ENCODE measurements around the gene CCNL1. TPM values are rescaled to one million over a fixed set of nuclear protein-coding genes. Genes with fewer than 3 reads are reported as not detected.
A peak's percentile ranks its signal among the peaks of the same experiment; 100 is the strongest.
"Not testable (repeated sequence)": the region's sequence is repeated elsewhere in the genome, so short reads cannot be mapped to it uniquely, and the experiment has no call there.

The CCNL1 gene
- total RNA-seq, 1 donor from 2014 or later: 171 TPM

GRCh38 chr3:157107037-157107436 lies 52.9 kb downstream of the CCNL1 start:
- Mint-ChIP-seq H3K27ac (no peak overlapping the region), H3K27me3 (no peaks in the 10 kb centered on the region)

GRCh38 chr3:157104928-157105652 lies 54.9 kb downstream of the CCNL1 start:
- no peak overlapping the region for H3K4me3 Mint-ChIP-seq
- intact Hi-C loops (cut with micrococcal nuclease): no loop called here
- no peak for DNase-seq
- no peaks in the 10 kb centered on the region for H3K27me3 Mint-ChIP-seq
- no peaks in the 10 kb centered on the region for H3K36me3 Mint-ChIP-seq (ENCODE audit: low read depth)
- peaks cover 34% of the 10 kb centered on the region for H3K4me1 Mint-ChIP-seq
- peak overlapping the region; percentile 37 for H3K27ac Mint-ChIP-seq
- H3K9me3 Mint-ChIP-seq: no peaks in the 10 kb centered on the region

More at GRCh38 chr3:157107037-157107436, 52.9 kb downstream of the CCNL1 start:
- no peak overlapping the region for H3K4me3 Mint-ChIP-seq
- H3K4me1 Mint-ChIP-seq: peaks cover 36% of the 10 kb centered on the region
- intact Hi-C loops (cut with micrococcal nuclease): no loop called here
- DNase-seq: no peak
- H3K9me3 Mint-ChIP-seq: no peaks in the 10 kb centered on the region
- H3K36me3 Mint-ChIP-seq (ENCODE audit: low read depth): no peaks in the 10 kb centered on the region

- no peaks in the 10 kb centered on the region for H3K27me3 Mint-ChIP-seq
- peak overlapping the region; percentile 67 for H3K27ac Mint-ChIP-seq
Measured at GRCh38 chr3:157104521-157104920, 55.4 kb downstream of the CCNL1 start.

GRCh38 chr3:157103860-157104259 lies 56.1 kb downstream of the CCNL1 start:
- Mint-ChIP-seq H3K27ac (peak overlapping the region; percentile 89), H3K9me3 (no peaks in the 10 kb centered on the region), H3K27me3 (no peaks in the 10 kb centered on the region), H3K4me3 (peak overlapping the region; percentile 62), H3K4me1 (peaks cover 42% of the 10 kb centered on the region), H3K36me3 (ENCODE audit: low read depth) (no peaks in the 10 kb centered on the region)
- intact Hi-C loops (cut with micrococcal nuclease): loop anchor here (1.0 kb wide), 2 partner anchors 15 to 24 kb away; no protein-coding TSS in a partner anchor
- DNase-seq: no peak

More at GRCh38 chr3:157104521-157104920, 55.4 kb downstream of the CCNL1 start:
- no peaks in the 10 kb centered on the region for H3K36me3 Mint-ChIP-seq (ENCODE audit: low read depth)
- no peak for DNase-seq
- H3K4me1 Mint-ChIP-seq: peaks cover 37% of the 10 kb centered on the region
- no peaks in the 10 kb centered on the region for H3K9me3 Mint-ChIP-seq
- intact Hi-C loops (cut with micrococcal nuclease): no loop called here
- H3K4me3 Mint-ChIP-seq: no peak overlapping the region

- peak; percentile 67 for DNase-seq
- intact Hi-C loops (cut with micrococcal nuclease): loop anchor here (1.0 kb wide), 2 partner anchors 14 to 25 kb away; no protein-coding TSS in a partner anchor
- H3K4me3 Mint-ChIP-seq: peak overlapping the region; percentile 62
- H3K27ac Mint-ChIP-seq: peak overlapping the region; percentile 89
- peaks cover 44% of the 10 kb centered on the region for H3K4me1 Mint-ChIP-seq
- H3K36me3 Mint-ChIP-seq (ENCODE audit: low read depth): no peaks in the 10 kb centered on the region
- no peaks in the 10 kb centered on the region for H3K27me3 Mint-ChIP-seq
- no peaks in the 10 kb centered on the region for H3K9me3 Mint-ChIP-seq
Measured at GRCh38 chr3:157103280-157103679, 56.7 kb downstream of the CCNL1 start.

GRCh38 chr3:157102595-157102994 lies 57.4 kb downstream of the CCNL1 start:
- H3K4me1 Mint-ChIP-seq: peaks cover 46% of the 10 kb centered on the region
- DNase-seq; H3K36me3 Mint-ChIP-seq (ENCODE audit: low read depth); H3K27me3 Mint-ChIP-seq; H3K27ac Mint-ChIP-seq; H3K9me3 Mint-ChIP-seq; intact Hi-C loops (cut with micrococcal nuclease); H3K4me3 Mint-ChIP-seq: not testable (repeated sequence)

GRCh38 chr3:157102098-157102497 lies 57.8 kb downstream of the CCNL1 start:
- Mint-ChIP-seq H3K27ac (no peak overlapping the region), H3K27me3 (no peaks in the 10 kb centered on the region), H3K4me1 (peaks cover 47% of the 10 kb centered on the region), H3K36me3 (ENCODE audit: low read depth) (no peaks in the 10 kb centered on the region), H3K9me3 (no peaks in the 10 kb centered on the region), H3K4me3 (no peak overlapping the region)
- no peak for DNase-seq
- intact Hi-C loops (cut with micrococcal nuclease): no loop called here

GRCh38 chr3:157101486-157101885 lies 58.5 kb downstream of the CCNL1 start:
- Mint-ChIP-seq H3K27ac (no peak overlapping the region), H3K36me3 (ENCODE audit: low read depth) (no peaks in the 10 kb centered on the region), H3K4me1 (peaks cover 46% of the 10 kb centered on the region), H3K4me3 (no peak overlapping the region), H3K27me3 (no peaks in the 10 kb centered on the region), H3K9me3 (no peaks in the 10 kb centered on the region)
- intact Hi-C loops (cut with micrococcal nuclease): no loop called here
- no peak for DNase-seq

GRCh38 chr3:157100608-157101396 lies 59.1 kb downstream of the CCNL1 start:
- no peaks in the 10 kb centered on the region for H3K27me3 Mint-ChIP-seq
- no peaks in the 10 kb centered on the region for H3K9me3 Mint-ChIP-seq
- H3K4me3 Mint-ChIP-seq: no peak overlapping the region
- H3K4me1 Mint-ChIP-seq: peaks cover 43% of the 10 kb centered on the region
- intact Hi-C loops (cut with micrococcal nuclease): no loop called here
- H3K36me3 Mint-ChIP-seq (ENCODE audit: low read depth): no peaks in the 10 kb centered on the region
- H3K27ac Mint-ChIP-seq: no peak overlapping the region
- DNase-seq: no peak

- H3K36me3 Mint-ChIP-seq (ENCODE audit: low read depth): no peaks in the 10 kb centered on the region
- intact Hi-C loops (cut with micrococcal nuclease): no loop called here
- no peaks in the 10 kb centered on the region for H3K9me3 Mint-ChIP-seq
- H3K4me3 Mint-ChIP-seq: no peak overlapping the region
- DNase-seq: no peak
- H3K4me1 Mint-ChIP-seq: peaks cover 39% of the 10 kb centered on the region
- H3K27ac Mint-ChIP-seq: no peak overlapping the region
- no peaks in the 10 kb centered on the region for H3K27me3 Mint-ChIP-seq
Measured at GRCh38 chr3:157100096-157100477, 59.9 kb downstream of the CCNL1 start.

- H3K27ac Mint-ChIP-seq: no peak overlapping the region
- DNase-seq: no peak
- H3K36me3 Mint-ChIP-seq (ENCODE audit: low read depth): no peaks in the 10 kb centered on the region
- intact Hi-C loops (cut with micrococcal nuclease): no loop called here
- H3K4me1 Mint-ChIP-seq: peaks cover 35% of the 10 kb centered on the region
- H3K9me3 Mint-ChIP-seq: no peaks in the 10 kb centered on the region
- no peak overlapping the region for H3K4me3 Mint-ChIP-seq
- H3K27me3 Mint-ChIP-seq: no peaks in the 10 kb centered on the region
Measured at GRCh38 chr3:157099326-157100095, 60.4 kb downstream of the CCNL1 start.

GRCh38 chr3:157098823-157099185 lies 61.1 kb downstream of the CCNL1 start:
- H3K9me3 Mint-ChIP-seq: no peaks in the 10 kb centered on the region
- no peak overlapping the region for H3K27ac Mint-ChIP-seq
- DNase-seq: no peak
- peaks cover 28% of the 10 kb centered on the region for H3K4me1 Mint-ChIP-seq
- intact Hi-C loops (cut with micrococcal nuclease): no loop called here
- H3K36me3 Mint-ChIP-seq (ENCODE audit: low read depth): no peaks in the 10 kb centered on the region
- H3K4me3 Mint-ChIP-seq: no peak overlapping the region
- H3K27me3 Mint-ChIP-seq: no peaks in the 10 kb centered on the region

GRCh38 chr3:157098121-157098822 lies 61.7 kb downstream of the CCNL1 start:
- Mint-ChIP-seq H3K27me3 (no peaks in the 10 kb centered on the region), H3K9me3 (no peaks in the 10 kb centered on the region), H3K36me3 (ENCODE audit: low read depth) (no peaks in the 10 kb centered on the region), H3K4me1 (peaks cover 25% of the 10 kb centered on the region), H3K4me3 (no peak overlapping the region), H3K27ac (no peak overlapping the region)
- intact Hi-C loops (cut with micrococcal nuclease): no loop called here
- peak; percentile 54 for DNase-seq

Measured in activated CD4-positive, alpha-beta T cell treated with anti-CD3 and anti-CD28 coated beads, Interleukin-2, amount 10 ng/mL, durations not matched to agents 24 days and 14 days (primary cell).